ENCODE measurements around the gene TBX3. TPM values are rescaled to one million over a fixed set of nuclear protein-coding genes. Genes with fewer than 3 reads are reported as not detected.

TBX3 gene
- total RNA-seq, 3 donors from 2014 or later: 21.3 to 115 (median 78.3) TPM

- Histone ChIP-seq H3K4me1 (no peaks in the 10 kb centered on the region), H3K9me3 (no peaks in the 10 kb centered on the region), H3K27ac (no peak overlapping the region), H3K4me3 (no peak overlapping the region), H3K27me3 (no peaks in the 10 kb centered on the region), H3K36me3 (no peaks in the 10 kb centered on the region)
- intact Hi-C loops (cut with DNase I; ENCODE audit: low total_unique reads): no loop called here
- no peak for DNase-seq (ENCODE audit: low spot score in 2 of 2)
- TF ChIP-seq, protein P1, sequence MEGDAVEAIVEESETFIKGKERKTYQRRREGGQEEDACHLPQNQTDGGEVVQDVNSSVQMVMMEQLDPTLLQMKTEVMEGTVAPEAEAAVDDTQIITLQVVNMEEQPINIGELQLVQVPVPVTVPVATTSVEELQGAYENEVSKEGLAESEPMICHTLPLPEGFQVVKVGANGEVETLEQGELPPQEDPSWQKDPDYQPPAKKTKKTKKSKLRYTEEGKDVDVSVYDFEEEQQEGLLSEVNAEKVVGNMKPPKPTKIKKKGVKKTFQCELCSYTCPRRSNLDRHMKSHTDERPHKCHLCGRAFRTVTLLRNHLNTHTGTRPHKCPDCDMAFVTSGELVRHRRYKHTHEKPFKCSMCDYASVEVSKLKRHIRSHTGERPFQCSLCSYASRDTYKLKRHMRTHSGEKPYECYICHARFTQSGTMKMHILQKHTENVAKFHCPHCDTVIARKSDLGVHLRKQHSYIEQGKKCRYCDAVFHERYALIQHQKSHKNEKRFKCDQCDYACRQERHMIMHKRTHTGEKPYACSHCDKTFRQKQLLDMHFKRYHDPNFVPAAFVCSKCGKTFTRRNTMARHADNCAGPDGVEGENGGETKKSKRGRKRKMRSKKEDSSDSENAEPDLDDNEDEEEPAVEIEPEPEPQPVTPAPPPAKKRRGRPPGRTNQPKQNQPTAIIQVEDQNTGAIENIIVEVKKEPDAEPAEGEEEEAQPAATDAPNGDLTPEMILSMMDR (IDR thresholded peaks at IDR 0.05): no peak
- TF ChIP-seq POLR2AphosphoS5 (IDR thresholded peaks at IDR 0.05) (no peak), POLR2A (IDR thresholded peaks at IDR 0.05) (no peak)
Observed at GRCh38 chr12:114638790-114639435, 45.1 kb downstream of the TBX3 start.

- TF ChIP-seq POLR2A (IDR thresholded peaks at IDR 0.05): no peak
- TF ChIP-seq POLR2AphosphoS5 (IDR thresholded peaks at IDR 0.05): no peak
- TF ChIP-seq, protein P1 (IDR thresholded peaks at IDR 0.05): peak in 1 of 3 donors; percentile 13
- DNase-seq (ENCODE audit: low spot score in 2 of 2): no peak
Observed at GRCh38 chr12:114636723-114637480, 47.1 kb downstream of the TBX3 start.

DNA sequence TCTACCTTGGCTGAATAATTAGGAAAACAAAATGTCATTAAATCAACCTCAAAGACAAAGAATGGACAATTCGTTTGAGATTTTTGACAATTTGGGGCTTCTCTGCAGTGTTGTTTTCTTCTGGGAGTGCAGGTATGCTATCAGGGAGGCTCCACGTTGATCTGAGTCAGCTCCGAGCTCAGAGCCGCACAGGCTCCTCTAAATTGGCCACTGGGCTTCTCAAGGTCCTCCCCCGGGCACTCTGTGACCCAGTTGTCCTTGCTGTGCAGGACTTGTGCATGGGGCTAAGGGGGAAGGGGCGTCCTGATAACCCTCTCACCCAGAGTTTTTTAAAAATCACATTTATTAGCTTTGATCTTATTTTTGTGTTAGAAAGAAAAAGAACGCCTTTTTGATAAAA is 52.7 kb downstream of the TBX3 start:
- H3K27me3 ChIP-seq: no peaks in the 10 kb centered on the region
- intact Hi-C loops (cut with DNase I; ENCODE audit: low total_unique reads): no loop called here
- H3K9me3 ChIP-seq: no peaks in the 10 kb centered on the region
- TF ChIP-seq POLR2A (IDR thresholded peaks at IDR 0.05): no peak
- TF ChIP-seq, protein P1 (IDR thresholded peaks at IDR 0.05): no peak
- no peak for TF ChIP-seq POLR2AphosphoS5 (IDR thresholded peaks at IDR 0.05)
- H3K27ac ChIP-seq: no peak overlapping the region
- no peak overlapping the region for H3K4me3 ChIP-seq
- DNase-seq (ENCODE audit: low spot score in 2 of 2): no peak
- no peaks in the 10 kb centered on the region for H3K36me3 ChIP-seq
- H3K4me1 ChIP-seq: no peaks in the 10 kb centered on the region

More at GRCh38 chr12:114636723-114637480, 47.1 kb downstream of the TBX3 start:
- peak overlapping the region in 1 of 2 donors; percentile 54 for H3K27ac ChIP-seq
- no peaks in the 10 kb centered on the region for H3K4me1 ChIP-seq
- no peaks in the 10 kb centered on the region for H3K36me3 ChIP-seq
- H3K4me3 ChIP-seq: no peak overlapping the region
- intact Hi-C loops (cut with DNase I; ENCODE audit: low total_unique reads): no loop called here
- H3K27me3 ChIP-seq: no peaks in the 10 kb centered on the region
- no peaks in the 10 kb centered on the region for H3K9me3 ChIP-seq

GRCh38 chr12:114628199-114628598 is 55.8 kb downstream of the TBX3 start:
- intact Hi-C loops (cut with DNase I; ENCODE audit: low total_unique reads): no loop called here

More at GRCh38 chr12:114628199-114628598, 55.8 kb downstream of the TBX3 start:
- no peak overlapping the region for H3K4me3 ChIP-seq
- TF ChIP-seq, protein P1 (IDR thresholded peaks at IDR 0.05): no peak
- TF ChIP-seq POLR2AphosphoS5 (IDR thresholded peaks at IDR 0.05): no peak
- TF ChIP-seq POLR2A (IDR thresholded peaks at IDR 0.05): no peak
- H3K9me3 ChIP-seq: no peaks in the 10 kb centered on the region
- H3K27me3 ChIP-seq: no peaks in the 10 kb centered on the region
- no peaks in the 10 kb centered on the region for H3K4me1 ChIP-seq
- no peak overlapping the region for H3K27ac ChIP-seq
- no peaks in the 10 kb centered on the region for H3K36me3 ChIP-seq
- no peak for DNase-seq (ENCODE audit: low spot score in 2 of 2)
